IPS-15b (cell line): Measurements from ENCODE around the gene PTGER4.
"Not testable (repeated sequence)": the region's sequence is repeated elsewhere in the genome, so short reads cannot be mapped to it uniquely, and the experiment has no call there.

Experiments
- H3K27me3 ChIP-seq: one replicate; pipeline ENCODE4 v1.6.1; 2013; ENCODE audit warnings: low read length; ENCODE audit not compliant: control insufficient read depth, insufficient read depth
- H3K36me3 ChIP-seq: one replicate; pipeline ENCODE4 v1.6.1; 2013; ENCODE audit warnings: low read length; ENCODE audit not compliant: control insufficient read depth, insufficient read depth
- H3K4me1 ChIP-seq: one replicate; pipeline ENCODE4 v1.6.1; 2013; ENCODE audit warnings: mild to moderate bottlenecking, low read length; ENCODE audit not compliant: control insufficient read depth, insufficient read depth
- H3K4me3 ChIP-seq: one replicate; pipeline ENCODE4 v1.5.1; 2013; ENCODE audit warnings: low read depth, low read length
- H3K9ac ChIP-seq: one replicate; pipeline ENCODE4 v1.6.1; 2013; ENCODE audit warnings: low read depth, mild to moderate bottlenecking, low read length
- H3K9me3 ChIP-seq: one replicate; pipeline ENCODE4 v1.6.1; 2013; ENCODE audit warnings: mild to moderate bottlenecking, low read length; ENCODE audit not compliant: control insufficient read depth, insufficient read depth

Gene PTGER4

GRCh38 chr5:40683305-40683704 lies 3.6 kb downstream of the PTGER4 start:
- Histone ChIP-seq H3K36me3 (no peaks in the 10 kb centered on the region), H3K9ac (no peak overlapping the region), H3K27me3 (peaks cover 47% of the 10 kb centered on the region), H3K4me3 (no peak overlapping the region), H3K9me3 (no peaks in the 10 kb centered on the region), H3K4me1 (no peaks in the 10 kb centered on the region)

- H3K4me3 ChIP-seq, result no peak overlapping the region
- H3K27me3 ChIP-seq, result peaks cover 37% of the 10 kb centered on the region
- no peak overlapping the region for H3K9ac ChIP-seq
- H3K4me1 ChIP-seq, result no peaks in the 10 kb centered on the region
- H3K9me3 ChIP-seq, result no peaks in the 10 kb centered on the region
- no peaks in the 10 kb centered on the region for H3K36me3 ChIP-seq
Observed at GRCh38 chr5:40685193-40685592, 5.5 kb downstream of the PTGER4 start.

GRCh38 chr5:40685976-40686486 lies 6.3 kb downstream of the PTGER4 start:
- Histone ChIP-seq H3K27me3 (peaks cover 29% of the 10 kb centered on the region), H3K4me3 (no peak overlapping the region), H3K9me3 (no peaks in the 10 kb centered on the region), H3K4me1 (no peaks in the 10 kb centered on the region), H3K36me3 (no peaks in the 10 kb centered on the region), H3K9ac (no peak overlapping the region)

GRCh38 chr5:40687321-40687720 lies 7.6 kb downstream of the PTGER4 start:
- Histone ChIP-seq H3K27me3 (peaks cover 16% of the 10 kb centered on the region), H3K9ac (no peak overlapping the region), H3K4me3 (no peak overlapping the region), H3K36me3 (no peaks in the 10 kb centered on the region), H3K4me1 (no peaks in the 10 kb centered on the region), H3K9me3 (no peaks in the 10 kb centered on the region)

GRCh38 chr5:40688127-40688761 lies 8.5 kb downstream of the PTGER4 start:
- Histone ChIP-seq H3K27me3 (peaks cover 7% of the 10 kb centered on the region), H3K4me3 (no peak overlapping the region), H3K9ac (no peak overlapping the region), H3K9me3 (no peaks in the 10 kb centered on the region), H3K4me1 (no peaks in the 10 kb centered on the region), H3K36me3 (no peaks in the 10 kb centered on the region)

GRCh38 chr5:40688996-40689395 lies 9.3 kb downstream of the PTGER4 start:
- no peak overlapping the region for H3K4me3 ChIP-seq
- no peaks in the 10 kb centered on the region for H3K4me1 ChIP-seq
- peaks cover 2% of the 10 kb centered on the region for H3K27me3 ChIP-seq
- no peak overlapping the region for H3K9ac ChIP-seq
- no peaks in the 10 kb centered on the region for H3K9me3 ChIP-seq
- no peaks in the 10 kb centered on the region for H3K36me3 ChIP-seq

- no peaks in the 10 kb centered on the region for H3K36me3 ChIP-seq
- no peak overlapping the region for H3K9ac ChIP-seq
- H3K4me1 ChIP-seq, result no peaks in the 10 kb centered on the region
- no peak overlapping the region for H3K4me3 ChIP-seq
- no peaks in the 10 kb centered on the region for H3K9me3 ChIP-seq
- H3K27me3 ChIP-seq, result peaks cover 2% of the 10 kb centered on the region
Observed at GRCh38 chr5:40689438-40689837, 9.7 kb downstream of the PTGER4 start.

- Histone ChIP-seq H3K36me3 (no peaks in the 10 kb centered on the region), H3K4me1 (no peaks in the 10 kb centered on the region), H3K4me3 (no peak overlapping the region), H3K9me3 (no peaks in the 10 kb centered on the region), H3K9ac (no peak overlapping the region), H3K27me3 (peaks cover 2% of the 10 kb centered on the region)
Observed at GRCh38 chr5:40690267-40690666, 10.6 kb downstream of the PTGER4 start.

GRCh38 chr5:40691894-40692293 lies 12.2 kb downstream of the PTGER4 start:
- no peak overlapping the region for H3K4me3 ChIP-seq
- no peaks in the 10 kb centered on the region for H3K36me3 ChIP-seq
- H3K27me3 ChIP-seq, result no peaks in the 10 kb centered on the region
- H3K9ac ChIP-seq, result no peak overlapping the region
- H3K9me3 ChIP-seq, result no peaks in the 10 kb centered on the region
- no peaks in the 10 kb centered on the region for H3K4me1 ChIP-seq

- no peaks in the 10 kb centered on the region for H3K27me3 ChIP-seq
- no peaks in the 10 kb centered on the region for H3K36me3 ChIP-seq
- no peak overlapping the region for H3K9ac ChIP-seq
- H3K4me3 ChIP-seq, result no peak overlapping the region
- H3K4me1 ChIP-seq, result no peaks in the 10 kb centered on the region
- H3K9me3 ChIP-seq, result no peaks in the 10 kb centered on the region
Observed at GRCh38 chr5:40694433-40694832, 14.7 kb downstream of the PTGER4 start.

GRCh38 chr5:40700116-40700782 lies 20.5 kb downstream of the PTGER4 start:
- no peak overlapping the region for H3K9ac ChIP-seq

GRCh38 chr5:40702027-40702426 lies 22.3 kb downstream of the PTGER4 start:
- H3K9me3 ChIP-seq, H3K9ac ChIP-seq, H3K27me3 ChIP-seq, H3K4me3 ChIP-seq, H3K4me1 ChIP-seq, H3K36me3 ChIP-seq: not testable (repeated sequence)

More at GRCh38 chr5:40700116-40700782, 20.5 kb downstream of the PTGER4 start:
- Histone ChIP-seq H3K4me3 (no peak overlapping the region), H3K4me1 (no peaks in the 10 kb centered on the region), H3K36me3 (no peaks in the 10 kb centered on the region), H3K27me3 (no peaks in the 10 kb centered on the region), H3K9me3 (no peaks in the 10 kb centered on the region)
